ENCODE measurements around the gene FOXA3. TPM values are rescaled to one million over a fixed set of nuclear protein-coding genes. Genes with fewer than 3 reads are reported as not detected.

Gene FOXA3
- polyA plus RNA-seq, 1 donor (not counting 4 experiments of a cell fraction or from before 2014, with no cell fraction given): not detected

- peaks cover 3 to 4% of the 10 kb centered on the region in 2 experiments for H3K36me3 ChIP-seq (ENCODE audit: control insufficient read depth in 2 of 2, extremely low read depth in 1 of 2, insufficient read depth in 2 of 2, low read length in 2 of 2)
- peaks cover 10% of the 10 kb centered on the region for H3K4me1 ChIP-seq (ENCODE audit: control insufficient read depth, extremely low read depth, insufficient read depth, low read length)
- peak overlapping the region; percentile 97 for H2AFZ ChIP-seq (ENCODE audit: control insufficient read depth, low read length)
- dilution Hi-C loops (cut with MboI; ENCODE audit: extremely low pct_ligation_motif_present, low sequenced_read_pairs): no loop called here
- DNase-seq (ENCODE audit: low read depth, low spot score) (no peak), FAIRE-seq (no peak)
- H3K9ac ChIP-seq (ENCODE audit: control insufficient read depth, extremely low read depth, insufficient read depth, low read length): peak overlapping the region; percentile 33
- H3K4me3 ChIP-seq (ENCODE audit: control insufficient read depth in 2 of 3, extremely low read depth in 1 of 3, insufficient read depth in 2 of 3, low read depth in 1 of 3, low read length in 3 of 3): peak overlapping the region; percentile 58 to 100 (median 94)
- peaks cover 31% of the 10 kb centered on the region for H3K79me2 ChIP-seq (ENCODE audit: control insufficient read depth, insufficient read depth, low read length)
- TF ChIP-seq CTCF (optimal IDR thresholded peaks at IDR 0.05 in 1 of 3, IDR thresholded peaks at IDR 0.05 in 1 of 3, conservative IDR thresholded peaks at IDR 0.05 in 1 of 3; ENCODE audit: extremely low read depth in 1 of 3, insufficient read depth in 2 of 3, low read length in 3 of 3): no peak
- TF ChIP-seq EZH2 (IDR thresholded peaks at IDR 0.05; ENCODE audit: low read length): peak; percentile 79
- H3K27me3 ChIP-seq (ENCODE audit: control insufficient read depth, extremely low read depth, insufficient read depth, low read length): peaks cover 37% of the 10 kb centered on the region
- no peak overlapping the region for H3K27ac ChIP-seq (ENCODE audit: control insufficient read depth, insufficient read depth, low read length)
- no peaks in the 10 kb centered on the region for H3K9me3 ChIP-seq (ENCODE audit: control insufficient read depth, low read depth, low read length)
- H3K9me1 ChIP-seq (ENCODE audit: control insufficient read depth, extremely low read depth, insufficient read depth, low read length): no peaks in the 10 kb centered on the region
- peak overlapping the region; percentile 91 for H3K4me2 ChIP-seq (ENCODE audit: control insufficient read depth, extremely low read depth, insufficient read depth, low read depth, low read length)
- H4K20me1 ChIP-seq (ENCODE audit: control insufficient read depth, extremely low read depth, insufficient read depth, low read length): no peaks in the 10 kb centered on the region
Observed at GRCh38 chr19:45863335-45863839, 739 bp upstream of the FOXA3 start.

- Histone ChIP-seq H3K9ac (ENCODE audit: control insufficient read depth, extremely low read depth, insufficient read depth, low read length) (no peak overlapping the region), H2AFZ (ENCODE audit: control insufficient read depth, low read length) (no peak overlapping the region), H3K4me3 (ENCODE audit: control insufficient read depth in 2 of 3, extremely low read depth in 1 of 3, insufficient read depth in 2 of 3, low read depth in 1 of 3, low read length in 3 of 3) (no peak overlapping the region), H3K9me3 (ENCODE audit: control insufficient read depth, low read depth, low read length) (no peaks in the 10 kb centered on the region), H3K4me1 (ENCODE audit: control insufficient read depth, extremely low read depth, insufficient read depth, low read length) (peaks cover 10% of the 10 kb centered on the region), H3K9me1 (ENCODE audit: control insufficient read depth, extremely low read depth, insufficient read depth, low read length) (no peaks in the 10 kb centered on the region), H3K4me2 (ENCODE audit: control insufficient read depth, extremely low read depth, insufficient read depth, low read depth, low read length) (no peak overlapping the region), H4K20me1 (ENCODE audit: control insufficient read depth, extremely low read depth, insufficient read depth, low read length) (no peaks in the 10 kb centered on the region), H3K27ac (ENCODE audit: control insufficient read depth, insufficient read depth, low read length) (no peak overlapping the region), H3K27me3 (ENCODE audit: control insufficient read depth, extremely low read depth, insufficient read depth, low read length) (peaks cover 37% of the 10 kb centered on the region), H3K36me3 (ENCODE audit: control insufficient read depth in 2 of 2, extremely low read depth in 1 of 2, insufficient read depth in 2 of 2, low read length in 2 of 2) (no peaks in the 10 kb centered on the region), H3K79me2 (ENCODE audit: control insufficient read depth, insufficient read depth, low read length) (peaks cover 25% of the 10 kb centered on the region)
- TF ChIP-seq CTCF (optimal IDR thresholded peaks at IDR 0.05 in 1 of 3, IDR thresholded peaks at IDR 0.05 in 1 of 3, conservative IDR thresholded peaks at IDR 0.05 in 1 of 3; ENCODE audit: extremely low read depth in 1 of 3, insufficient read depth in 2 of 3, low read length in 3 of 3) (no peak), EZH2 (IDR thresholded peaks at IDR 0.05; ENCODE audit: low read length) (peak; percentile 76)
- no peak for DNase-seq (ENCODE audit: low read depth, low spot score)
- FAIRE-seq: no peak
- dilution Hi-C loops (cut with MboI; ENCODE audit: extremely low pct_ligation_motif_present, low sequenced_read_pairs): no loop called here
Observed at GRCh38 chr19:45864629-45865082, 530 bp downstream of the FOXA3 start.

Data from keratinocyte (primary cell).